WTC11 (cell line): ENCODE results near the gene EEF1AKMT3. TPM values are rescaled to one million over a fixed set of nuclear protein-coding genes. Genes with fewer than 3 reads are reported as not detected.

Source experiments
- ATAC-seq: fragments of 200-7000 bp; cut with Tn5 transposase; 2 replicates; pipeline ENCODE4 v1.10.0; 2021; ENCODE audit warnings: mild to moderate bottlenecking, moderate library complexity
- CTCF ChIA-PET: fragments of 300-600 bp; sonication (Branson Sonifier 250); formaldehyde crosslinking; loops from one replicate; lab custom pipeline; 2021; ENCODE audit warnings: antibody characterized with exemption; lab: Charles Lee
- POLR2A ChIA-PET: fragments of 350-600 bp; sonication (Branson Sonifier 250); formaldehyde crosslinking; loops from one replicate; lab custom pipeline; 2021; ENCODE audit warnings: antibody characterized with exemption; lab: Charles Lee
- DNase-seq: peaks from one replicate; pipeline ENCODE4 v3.0.0; 2021; ENCODE audit warnings: low spot score
- H3K27ac Mint-ChIP-seq: 2 replicates; pipeline ENCODE4 v1.8.0; 2021; ENCODE audit warnings: mixed read lengths
- H3K27me3 Mint-ChIP-seq: 2 replicates; pipeline ENCODE4 v1.8.0; 2021; ENCODE audit warnings: low read depth, mild to moderate bottlenecking, moderate library complexity, mixed read lengths
- H3K36me3 Mint-ChIP-seq: 2 replicates; pipeline ENCODE4 v1.8.0; 2021; ENCODE audit warnings: mixed read lengths
- H3K4me1 Mint-ChIP-seq: 2 replicates; pipeline ENCODE4 v1.8.0; 2022; ENCODE audit warnings: mixed read lengths
- H3K4me3 Mint-ChIP-seq: 2 replicates; pipeline ENCODE4 v1.8.0; 2021; ENCODE audit warnings: mild to moderate bottlenecking, moderate library complexity, mixed read lengths
- H3K9me3 Mint-ChIP-seq: 2 replicates; pipeline ENCODE4 v1.8.0; 2021; ENCODE audit warnings: mixed read lengths
- ATF2 ChIP-seq: sonication (generic); formaldehyde crosslinking; IDR thresholded peaks from 2 replicates; pipeline ENCODE4 v1.8.1; 2022; ENCODE audit warnings: low read depth, missing genetic modification reagents, borderline replicate concordance
- ATF3 ChIP-seq: sonication (generic); formaldehyde crosslinking; conservative IDR thresholded peaks from 2 replicates; pipeline ENCODE4 v1.8.1; 2022; ENCODE audit warnings: mild to moderate bottlenecking, missing genetic modification reagents
- CDX4 ChIP-seq: fragments of 250-450 bp; sonication (Bioruptor Pico); IDR thresholded peaks from 2 replicates; pipeline ENCODE4 v1.9.0; 2021; ENCODE audit warnings: moderate library complexity, mild to moderate bottlenecking, inconsistent platforms, borderline replicate concordance
- CREM ChIP-seq: sonication (generic); formaldehyde crosslinking; IDR thresholded peaks from 2 replicates; pipeline ENCODE4 v1.8.1; 2022; ENCODE audit warnings: mild to moderate bottlenecking, missing genetic modification reagents, moderate library complexity
- CTCF ChIP-seq: fragments of 200-600 bp; IDR thresholded peaks from 2 replicates; pipeline ENCODE4 v1.8.0; 2022; ENCODE audit warnings: antibody characterized with exemption
- E2F4 ChIP-seq: sonication (generic); formaldehyde crosslinking; IDR thresholded peaks from 2 replicates; pipeline ENCODE4 v1.8.1; 2022; ENCODE audit warnings: low read depth, mild to moderate bottlenecking, moderate library complexity, missing genetic modification reagents, borderline replicate concordance
- ERG ChIP-seq: fragments of 250-450 bp; sonication (Bioruptor Pico); IDR thresholded peaks from 2 replicates; pipeline ENCODE4 v1.8.0; 2021; ENCODE audit warnings: mild to moderate bottlenecking
- FOXP1 ChIP-seq: sonication (generic); formaldehyde crosslinking; IDR thresholded peaks from 2 replicates; pipeline ENCODE4 v1.8.0; 2022; ENCODE audit warnings: missing genetic modification reagents, mild to moderate bottlenecking, moderate library complexity, borderline replicate concordance
- GRHL2 ChIP-seq: fragments of 250-450 bp; sonication (Bioruptor Pico); IDR thresholded peaks from 2 replicates; pipeline ENCODE4 v1.8.0; 2022; ENCODE audit warnings: mild to moderate bottlenecking, moderate library complexity; ENCODE audit not compliant: insufficient replicate concordance, severe bottlenecking
- MYBL2 ChIP-seq: sonication (generic); formaldehyde crosslinking; IDR thresholded peaks from 2 replicates; pipeline ENCODE4 v1.8.1; 2023; ENCODE audit warnings: mild to moderate bottlenecking, moderate library complexity, missing genetic modification reagents
- NFE2L1 ChIP-seq: sonication (generic); formaldehyde crosslinking; IDR thresholded peaks from 2 replicates; pipeline ENCODE4 v1.8.1; 2023; ENCODE audit warnings: missing genetic modification reagents
- NR2C2 ChIP-seq: sonication (generic); formaldehyde crosslinking; IDR thresholded peaks from 2 replicates; pipeline ENCODE4 v1.8.0; 2022; ENCODE audit warnings: mild to moderate bottlenecking, missing genetic modification reagents
- PRDM15 ChIP-seq: sonication (generic); formaldehyde crosslinking; IDR thresholded peaks from 2 replicates; pipeline ENCODE4 v1.8.0; 2022; ENCODE audit warnings: missing genetic modification reagents
- RORB ChIP-seq: fragments of 250-450 bp; sonication (Bioruptor Pico); IDR thresholded peaks from 2 replicates; pipeline ENCODE4 v1.9.0; 2021; ENCODE audit warnings: mild to moderate bottlenecking
- TCF7 ChIP-seq: sonication (generic); formaldehyde crosslinking; IDR thresholded peaks from 2 replicates; pipeline ENCODE4 v1.8.0; 2022; ENCODE audit warnings: mild to moderate bottlenecking, low read depth, missing genetic modification reagents, moderate library complexity
- TP53 ChIP-seq: sonication (generic); formaldehyde crosslinking; IDR thresholded peaks from 2 replicates; pipeline ENCODE4 v1.8.1; 2023; ENCODE audit warnings: mild to moderate bottlenecking, missing genetic modification reagents
- USF1 ChIP-seq: sonication (generic); formaldehyde crosslinking; IDR thresholded peaks from 2 replicates; pipeline ENCODE4 v1.8.0; 2022; ENCODE audit warnings: mild to moderate bottlenecking, missing genetic modification reagents
- ZBTB21 ChIP-seq: sonication (generic); formaldehyde crosslinking; IDR thresholded peaks from 2 replicates; pipeline ENCODE4 v1.8.1; 2023; ENCODE audit warnings: mild to moderate bottlenecking, missing genetic modification reagents, borderline replicate concordance
- ZNF219 ChIP-seq: sonication (generic); formaldehyde crosslinking; IDR thresholded peaks from 2 replicates; pipeline ENCODE4 v1.8.0; 2023; ENCODE audit warnings: missing genetic modification reagents, mild to moderate bottlenecking, borderline replicate concordance
- ZSCAN18 ChIP-seq: fragments of 250-450 bp; sonication (Bioruptor Pico); IDR thresholded peaks from 2 replicates; pipeline ENCODE4 v2.1.2; 2022; ENCODE audit warnings: mild to moderate bottlenecking, moderate library complexity
- total RNA-seq: library from RNA; stranded (reverse); gene quantifications from 3 replicates; pipeline ENCODE4 v1.2.3, GENCODE V29; 2021

EEF1AKMT3 gene
- total RNA-seq, 1 experiment from 2014 or later = 3.2 TPM

- no peak for DNase-seq
Measured at GRCh38 chr12:57761391-57761998, 10.9 kb upstream of the EEF1AKMT3 start.

More at GRCh38 chr12:57761391-57761998, 10.9 kb upstream of the EEF1AKMT3 start:
- no peak overlapping the region for H3K4me3 Mint-ChIP-seq
- no peak for ATAC-seq
- H3K27ac Mint-ChIP-seq = no peak overlapping the region
- TF ChIP-seq ATF3 = no peak
- TF ChIP-seq TCF7 (CRISPR knock-in tag) = no peak
- no peak for TF ChIP-seq CDX4 (CRISPR knock-in tag)
- TF ChIP-seq PRDM15 = no peak
- TF ChIP-seq MYBL2 (CRISPR knock-in tag) = no peak
- no peak for TF ChIP-seq E2F4 (CRISPR knock-in tag)
- TF ChIP-seq GRHL2 (CRISPR knock-in tag) = no peak
- TF ChIP-seq ZSCAN18 (CRISPR knock-in tag) = no peak
- no peak for TF ChIP-seq USF1
- TF ChIP-seq CTCF = no peak
- TF ChIP-seq TP53 = no peak
- no peak for TF ChIP-seq RORB (CRISPR knock-in tag)
- no peak for TF ChIP-seq FOXP1 (CRISPR knock-in tag)
- TF ChIP-seq ZNF219 = no peak
- TF ChIP-seq ATF2 (CRISPR knock-in tag) = no peak
- no peak for TF ChIP-seq NR2C2 (CRISPR knock-in tag)
- no peak for TF ChIP-seq CREM
- TF ChIP-seq ERG (CRISPR knock-in tag) = no peak
- no peak for TF ChIP-seq ZBTB21 (CRISPR knock-in tag)
- TF ChIP-seq NFE2L1 (CRISPR knock-in tag) = no peak
- no peaks in the 10 kb centered on the region for H3K36me3 Mint-ChIP-seq
- CTCF ChIA-PET = no interaction called here
- peaks cover 99% of the 10 kb centered on the region for H3K27me3 Mint-ChIP-seq
- POLR2A ChIA-PET = no interaction called here
- peaks cover 31% of the 10 kb centered on the region for H3K4me1 Mint-ChIP-seq
- H3K9me3 Mint-ChIP-seq = no peaks in the 10 kb centered on the region
